Coronary artery (tissue), 2 donors: ENCODE results near the gene ADAMTSL5.
A peak's percentile ranks its signal among the peaks of the same experiment; 100 is the strongest.

ENCODE experiments used
- DNase-seq: peaks from one replicate; pipeline ENCODE4 v3.0.0-alpha.2; 2017; ENCODE audit warnings: low spot score
- H3K27ac ChIP-seq, 2 donors: fragments of 200-600 bp; sonication (generic); one replicate each; pipeline ENCODE4 v1.5.1; 2016 to 2019
- H3K4me3 ChIP-seq: fragments of 200-600 bp; sonication (generic); 2 replicates; pipeline ENCODE4 v1.5.1; 2016; ENCODE audit warnings: mild to moderate bottlenecking, moderate library complexity
- TF ChIP-seq, protein P1 (sequence below): fragments of 200-600 bp; sonication (generic); IDR thresholded peaks from one replicate; pipeline ENCODE4 v1.5.1; 2019; ENCODE audit warnings: antibody characterized with exemption

ADAMTSL5 gene

DNA sequence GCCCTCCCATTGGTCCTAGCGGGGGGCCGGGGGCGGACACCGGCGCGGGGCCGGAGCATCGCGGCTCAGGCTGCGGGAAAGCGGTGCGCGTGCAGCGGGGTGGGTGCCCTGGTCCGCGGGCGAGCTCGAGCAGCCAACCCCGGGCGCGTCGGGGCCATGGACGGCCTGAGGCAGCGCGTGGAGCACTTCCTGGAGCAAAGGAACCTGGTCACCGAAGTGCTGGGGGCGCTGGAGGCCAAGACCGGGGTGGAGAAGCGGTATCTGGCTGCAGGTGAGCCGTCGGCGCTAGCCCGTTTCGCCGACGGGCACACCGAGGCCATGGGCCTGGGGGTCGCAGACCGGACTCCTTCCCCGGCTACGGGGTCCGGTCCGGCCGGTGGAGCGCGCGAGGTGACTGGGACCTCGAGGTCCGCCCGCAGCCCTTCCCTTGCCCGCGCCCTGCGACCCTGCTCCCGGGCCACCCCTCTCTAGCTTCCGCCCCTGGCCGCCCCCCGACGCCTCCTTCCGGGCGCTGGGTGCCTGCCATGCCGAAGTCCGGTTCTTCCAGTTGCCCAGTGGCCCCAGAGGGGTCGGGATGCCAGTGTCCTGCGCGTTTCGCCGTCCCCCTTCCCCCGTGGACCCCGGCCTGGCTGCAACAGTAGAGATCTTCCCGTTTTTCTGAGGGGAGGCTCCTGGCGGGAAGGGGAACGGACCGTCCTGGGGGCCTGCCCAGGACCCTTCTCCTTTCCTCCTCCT is 21.5 kb downstream of the ADAMTSL5 start, which contains the start of gene REEP6:
REEP6 (plus strand) TSS at position 68 of the 735 bp plus-strand sequence; CDS start at position 157, 89 bp downstream.
- peak within 1 kb of the TSS; percentile 73 for H3K4me3 ChIP-seq
- TF ChIP-seq, protein P1, sequence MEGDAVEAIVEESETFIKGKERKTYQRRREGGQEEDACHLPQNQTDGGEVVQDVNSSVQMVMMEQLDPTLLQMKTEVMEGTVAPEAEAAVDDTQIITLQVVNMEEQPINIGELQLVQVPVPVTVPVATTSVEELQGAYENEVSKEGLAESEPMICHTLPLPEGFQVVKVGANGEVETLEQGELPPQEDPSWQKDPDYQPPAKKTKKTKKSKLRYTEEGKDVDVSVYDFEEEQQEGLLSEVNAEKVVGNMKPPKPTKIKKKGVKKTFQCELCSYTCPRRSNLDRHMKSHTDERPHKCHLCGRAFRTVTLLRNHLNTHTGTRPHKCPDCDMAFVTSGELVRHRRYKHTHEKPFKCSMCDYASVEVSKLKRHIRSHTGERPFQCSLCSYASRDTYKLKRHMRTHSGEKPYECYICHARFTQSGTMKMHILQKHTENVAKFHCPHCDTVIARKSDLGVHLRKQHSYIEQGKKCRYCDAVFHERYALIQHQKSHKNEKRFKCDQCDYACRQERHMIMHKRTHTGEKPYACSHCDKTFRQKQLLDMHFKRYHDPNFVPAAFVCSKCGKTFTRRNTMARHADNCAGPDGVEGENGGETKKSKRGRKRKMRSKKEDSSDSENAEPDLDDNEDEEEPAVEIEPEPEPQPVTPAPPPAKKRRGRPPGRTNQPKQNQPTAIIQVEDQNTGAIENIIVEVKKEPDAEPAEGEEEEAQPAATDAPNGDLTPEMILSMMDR, result no peak

DNA sequence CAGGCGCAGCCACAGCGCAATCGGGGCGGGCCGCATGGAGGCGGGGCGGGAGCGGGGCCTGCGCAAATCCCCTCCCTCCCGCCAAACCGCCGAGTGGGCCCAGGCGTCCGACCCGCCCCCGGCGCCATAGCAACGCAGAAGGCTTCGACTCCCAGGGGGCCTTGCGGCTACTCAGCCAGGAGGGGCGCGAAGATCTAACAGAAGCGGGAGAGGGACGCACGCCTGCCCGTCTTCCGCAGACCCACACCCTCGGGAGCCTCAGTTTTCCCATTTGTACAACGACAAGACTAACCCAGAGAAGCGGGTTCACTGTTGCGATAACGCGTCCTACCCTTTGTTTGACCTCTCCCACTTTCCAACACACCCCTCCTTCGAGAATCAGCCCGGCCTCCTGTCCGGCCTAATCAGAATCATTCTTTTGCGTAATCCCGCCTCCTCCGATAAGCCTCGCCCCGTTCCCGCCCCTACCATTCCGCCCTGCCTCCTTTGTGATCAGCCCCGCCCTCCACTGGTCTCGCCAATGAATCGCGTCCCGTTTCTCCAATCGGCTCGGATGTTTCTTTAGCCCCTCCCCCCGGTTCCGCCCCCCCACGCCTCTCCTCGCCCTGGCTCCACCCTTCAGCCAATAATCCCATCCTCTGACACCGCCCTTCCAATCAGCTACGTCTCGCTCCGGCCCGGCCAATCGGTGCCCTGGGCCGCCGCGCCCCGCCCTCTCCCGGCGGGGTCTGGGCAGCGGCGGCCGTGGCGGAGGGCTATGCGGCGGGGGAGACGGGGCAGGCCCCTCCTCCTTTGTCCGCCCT is 22.3 kb downstream of the ADAMTSL5 start, which contains the start of gene PCSK4:
PCSK4 (minus strand) TSS at position 40 of the 803 bp plus-strand sequence; CDS start at position 36, 4 bp downstream.
- peak within 1 kb of the TSS; percentile 66 to 84 for H3K27ac ChIP-seq
- DNase-seq, result peak; percentile 100
- H3K4me3 ChIP-seq, result peak within 1 kb of the TSS; percentile 73
- TF ChIP-seq, protein P1, result no peak

More for the DNA sequence above, 21.5 kb downstream of the ADAMTSL5 start, which contains the start of gene REEP6:
- peak within 1 kb of the TSS; percentile 66 to 84 for H3K27ac ChIP-seq
- no peak for DNase-seq

DNA sequence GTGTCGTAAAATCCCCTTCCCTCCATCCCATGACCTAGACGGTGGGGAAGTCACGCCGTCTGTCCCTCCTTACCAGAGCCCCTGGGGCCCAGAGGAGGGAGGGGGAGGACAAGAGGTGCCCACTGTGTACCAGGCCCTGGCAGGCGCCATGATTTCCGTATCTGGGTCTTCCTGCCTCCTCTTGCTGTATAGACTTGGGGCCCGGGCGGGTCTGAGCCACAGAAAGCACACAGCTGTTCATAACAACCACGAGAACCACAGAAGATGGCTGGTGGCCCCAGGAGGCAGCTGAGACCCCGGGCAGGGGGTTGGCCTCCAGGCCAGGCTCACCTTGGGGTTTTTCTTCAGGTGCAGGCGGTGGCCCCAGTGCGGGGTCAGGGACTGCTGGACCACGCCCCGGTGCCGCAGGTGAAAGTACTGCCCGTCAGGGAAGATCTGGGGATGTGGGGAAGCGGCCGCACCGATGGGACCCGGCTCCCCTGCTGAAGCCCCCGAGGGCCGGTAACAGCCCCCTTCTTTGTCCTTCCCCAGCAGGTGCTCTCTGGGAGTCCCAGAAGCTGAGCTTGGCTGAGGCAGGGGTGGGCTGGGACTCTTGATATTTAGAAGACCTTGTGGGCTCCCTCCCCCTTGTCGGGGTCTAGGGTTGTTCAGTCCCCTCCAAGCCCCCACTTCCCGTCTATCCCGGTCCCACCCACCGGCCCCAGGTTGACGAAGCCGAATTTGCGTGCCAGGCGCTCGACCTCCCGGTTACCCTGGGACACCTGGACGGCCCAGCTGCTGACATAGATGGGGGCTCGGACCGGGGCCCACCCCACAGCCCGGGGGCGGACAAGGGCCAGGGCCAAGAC is 23.1 kb downstream of the ADAMTSL5 start:
- H3K4me3 ChIP-seq, result peak overlapping the region; percentile 73

DNA sequence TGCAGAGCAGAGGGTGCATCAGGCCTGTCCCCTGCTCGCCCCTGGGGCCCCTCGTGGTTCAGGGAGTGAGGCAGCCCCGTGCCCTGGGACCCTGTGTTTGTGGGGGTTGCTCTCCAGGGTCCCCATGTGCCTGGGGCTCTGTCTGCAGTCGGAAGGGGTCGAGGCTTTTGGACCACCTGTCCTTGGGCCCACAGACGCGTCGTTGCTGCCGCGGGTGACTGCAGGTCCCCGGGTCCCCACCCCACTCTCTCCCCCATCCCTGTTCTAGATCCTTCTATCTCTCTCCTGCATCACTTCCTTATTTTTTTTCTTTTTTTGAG is 24.6 kb downstream of the ADAMTSL5 start:
- TF ChIP-seq, protein P1, result no peak
- Histone ChIP-seq H3K27ac (no peak overlapping the region), H3K4me3 (no peak overlapping the region)
- DNase-seq, result no peak

More for the DNA sequence above, 23.1 kb downstream of the ADAMTSL5 start:
- H3K27ac ChIP-seq, result peak overlapping the region; percentile 66 to 84
- TF ChIP-seq, protein P1, result no peak
- peak; percentile 87 for DNase-seq

DNA sequence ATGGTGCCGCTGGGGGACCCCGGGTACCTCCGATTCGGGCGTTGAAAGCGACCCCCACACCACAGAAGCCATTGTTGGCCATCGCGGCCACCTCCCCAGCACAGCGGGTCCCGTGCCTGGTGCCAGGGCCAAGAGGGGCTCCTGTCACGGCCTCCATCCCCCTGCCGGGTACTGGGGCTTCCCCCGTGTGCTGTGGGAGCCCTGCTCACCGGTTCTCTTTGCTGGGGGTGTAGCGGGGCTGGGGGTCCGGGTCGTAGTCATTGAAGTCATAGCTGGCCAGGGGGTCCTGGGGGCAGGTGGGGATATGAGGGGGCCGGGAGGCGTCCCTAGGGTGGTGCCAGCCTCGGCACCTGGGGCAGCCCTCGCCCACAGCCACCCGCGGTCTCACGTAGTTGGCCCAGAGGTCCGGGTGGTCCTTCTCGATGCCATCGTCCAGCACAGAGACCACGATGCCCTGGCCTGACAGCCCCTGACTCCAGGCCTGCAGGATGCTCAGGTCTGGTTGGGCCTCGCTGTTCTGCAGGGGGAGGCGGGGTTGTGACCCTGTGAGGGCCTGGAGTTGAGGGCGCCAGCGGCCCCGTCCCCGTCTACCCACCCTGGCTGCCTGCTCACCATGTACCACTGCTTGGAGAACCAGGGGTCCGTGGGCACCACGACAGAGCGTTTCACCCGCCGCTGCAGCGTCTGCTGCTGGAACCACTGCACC is 25.1 kb downstream of the ADAMTSL5 start:
- TF ChIP-seq, protein P1, result no peak
- no peak overlapping the region for H3K27ac ChIP-seq
- no peak for DNase-seq
- H3K4me3 ChIP-seq, result no peak overlapping the region
